K562 (cell line): ENCODE results near the gene SLAIN2. TPM values are rescaled to one million over a fixed set of nuclear protein-coding genes. Genes with fewer than 3 reads are reported as not detected.

Experiments
- ATAC-seq: fragments of 200-7000 bp; cut with Tn5 transposase; 3 replicates; pipeline ENCODE4 v1.9.1; 2020; ENCODE audit warnings: moderate library complexity
- BruUV-seq: library from RNA; stranded (reverse); fragments of 400-500 nt; replicated peaks from 2 replicates; lab custom pipeline; 2021; lab: Mats Ljungman, UMichigan
- CTCF ChIA-PET: fragments of 300-600 bp; formaldehyde crosslinking; extraction: SDS; loops from one replicate; lab custom pipeline; 2021; ENCODE audit warnings: low intra/inter-chr PET ratio; lab: Yijun Ruan, JAX
- POLR2A ChIA-PET: fragments of 300-600, 350-650 bp; sonication (Branson Sonifier 250); formaldehyde crosslinking; extraction: SDS; loops from one replicate; lab custom pipeline; 2021; ENCODE audit warnings: antibody characterized with exemption, inconsistent platforms; lab: Yijun Ruan, JAX
- DNase-seq, 4 experiments: peaks; one replicate each; pipeline versions ENCODE4 v3.0.0 to v3.0.0-alpha.2; 2011 to 2018; ENCODE audit warnings: low spot score in 3 of 4, mixed read lengths in 3 of 4; ENCODE audit errors: extremely low read depth in 1 of 4
- FAIRE-seq: peaks from 2 replicates; lab custom pipeline; 2011; peaks lifted over from hg19 to GRCh38; lab: Jason Lieb, UNC
- H2AFZ ChIP-seq: 2 replicates; pipeline ENCODE4 v1.6.0; 2011; ENCODE audit warnings: low read depth, low read length, control low read depth, inconsistent platforms
- H3K27ac ChIP-seq: fragments of 200-600 bp; 3 replicates; pipeline ENCODE4 v1.8.0; 2011; ENCODE audit warnings: low read depth, mild to moderate bottlenecking, control low read depth, inconsistent platforms, low read length, moderate library complexity, mixed read lengths; ENCODE audit errors: extremely low read depth
- H3K27me3 ChIP-seq, 2 experiments: fragments of 300-600 bp in 1 of 2; 2 replicates in 1 of 2; 3 replicates in 1 of 2; pipeline versions ENCODE4 v1.6.0 to v1.8.0; 2011; ENCODE audit warnings: inconsistent platforms in 2 of 2, low read length in 2 of 2, mild to moderate bottlenecking in 1 of 2, mixed read lengths in 1 of 2, moderate library complexity in 1 of 2; ENCODE audit not compliant: control insufficient read depth in 2 of 2, insufficient read depth in 2 of 2
- H3K36me3 ChIP-seq: fragments of 300-600 bp; 3 replicates; pipeline ENCODE4 v1.8.0; 2011; ENCODE audit warnings: mild to moderate bottlenecking, low read length, inconsistent platforms; ENCODE audit not compliant: control insufficient read depth, insufficient read depth
- H3K4me1 ChIP-seq, 2 experiments: fragments of 200-600 bp in 1 of 2; replicated peaks in 1 of 2; 2 replicates in 1 of 2; 3 replicates in 1 of 2; pipeline versions ENCODE4 v1.5.1 to v1.8.0; 2011; ENCODE audit warnings: inconsistent platforms in 2 of 2, low read length in 2 of 2, mild to moderate bottlenecking in 1 of 2, mixed read lengths in 1 of 2, moderate library complexity in 1 of 2; ENCODE audit not compliant: control insufficient read depth in 2 of 2, insufficient read depth in 2 of 2
- H3K4me2 ChIP-seq: 2 replicates; pipeline ENCODE4 v1.6.1; 2011; ENCODE audit warnings: low read length, control low read depth, inconsistent platforms, mixed read lengths; ENCODE audit not compliant: insufficient read depth
- H3K4me3 ChIP-seq: fragments of 200-600 bp; sonication (generic), shearing (Covaris generic); 2 replicates; pipeline ENCODE4 v1.5.1; 2016; ENCODE audit warnings: control low read depth, inconsistent platforms
- H3K79me2 ChIP-seq: fragments of 200-600 bp; 3 replicates; pipeline ENCODE4 v1.8.0; 2011; ENCODE audit warnings: low read length, inconsistent platforms; ENCODE audit not compliant: control insufficient read depth, insufficient read depth
- H3K9ac ChIP-seq, 2 experiments: 2 replicates each; pipeline versions ENCODE4 v1.6.0 to v1.6.1; 2011; ENCODE audit warnings: low read depth in 2 of 2, low read length in 2 of 2, control low read depth in 1 of 2, inconsistent platforms in 1 of 2, mild to moderate bottlenecking in 1 of 2, mixed read lengths in 1 of 2; ENCODE audit not compliant: insufficient read depth in 1 of 2
- H3K9me1 ChIP-seq: one replicate; pipeline ENCODE4 v1.6.0; 2011; ENCODE audit warnings: inconsistent platforms, mild to moderate bottlenecking, low read length, moderate library complexity; ENCODE audit not compliant: control insufficient read depth, insufficient read depth
- H3K9me3 ChIP-seq: replicated peaks from 2 replicates; pipeline ENCODE4 v1.5.1; 2011; ENCODE audit warnings: low read depth, low read length, inconsistent platforms; ENCODE audit not compliant: control insufficient read depth, insufficient read depth
- H4K20me1 ChIP-seq: replicated peaks from 2 replicates; pipeline ENCODE4 v1.6.1; 2011; ENCODE audit warnings: low read length, inconsistent platforms, mixed read lengths; ENCODE audit not compliant: control insufficient read depth, insufficient read depth
- ASH1L ChIP-seq: fragments of 450-650 bp; IDR thresholded peaks from 2 replicates; pipeline ENCODE4 v1.6.1; 2018; ENCODE audit warnings: borderline replicate concordance, mild to moderate bottlenecking, low read depth; ENCODE audit not compliant: partially characterized antibody
- DACH1 ChIP-seq: fragments of 450-650 bp; IDR thresholded peaks from 2 replicates; pipeline ENCODE4 v1.6.1; 2018; ENCODE audit not compliant: partially characterized antibody
- ESRRB ChIP-seq: fragments of 250-450 bp; sonication (Bioruptor Pico); IDR thresholded peaks from 2 replicates; pipeline ENCODE4 v1.5.0; 2020; ENCODE audit warnings: mild to moderate bottlenecking, moderate library complexity, borderline replicate concordance
- IFI16 ChIP-seq: fragments of 250-450 bp; sonication (Bioruptor Pico); IDR thresholded peaks from 2 replicates; pipeline ENCODE4 v2.1.2; 2022; ENCODE audit warnings: mild to moderate bottlenecking, inconsistent platforms
- KAT2B ChIP-seq: IDR thresholded peaks from one replicate; pipeline ENCODE4 v1.6.1; 2012; ENCODE audit warnings: low read depth, mild to moderate bottlenecking, control low read depth, inconsistent platforms, low read length, moderate library complexity
- MYC ChIP-seq, 2 experiments: fragments of 250-450 bp in 1 of 2; sonication (Bioruptor Pico) in 1 of 2; IDR thresholded peaks; 2 replicates each; pipeline versions ENCODE4 v1.5.1 to v1.6.1; 2012 to 2021; ENCODE audit warnings: low read depth in 2 of 2, borderline replicate concordance in 1 of 2, improper control_type of control experiment in 1 of 2, low read length in 1 of 2, mild to moderate bottlenecking in 1 of 2, moderate library complexity in 1 of 2
- PHTF2 ChIP-seq: fragments of 250-450 bp; sonication (Bioruptor Pico); IDR thresholded peaks from 2 replicates; pipeline ENCODE4 v1.5.0; 2021; ENCODE audit warnings: mild to moderate bottlenecking
- TARDBP ChIP-seq: fragments of 450-650 bp; IDR thresholded peaks from 2 replicates; pipeline ENCODE4 v1.6.1; 2016
- TGIF2 ChIP-seq: sonication (generic); formaldehyde crosslinking; IDR thresholded peaks from 2 replicates; pipeline ENCODE4 v1.8.1; 2022; ENCODE audit warnings: mild to moderate bottlenecking, missing genetic modification reagents, moderate library complexity
- ZNF445 ChIP-seq: fragments of 250-450 bp; sonication (Bioruptor Pico); IDR thresholded peaks from 2 replicates; pipeline ENCODE4 v1.4.0; 2020; ENCODE audit warnings: low read depth, mild to moderate bottlenecking, moderate library complexity
- ZNF740 ChIP-seq, 3 experiments: fragments of 200-800 bp in 1 of 3; sonication (Bioruptor generic) in 1 of 3; sonication (generic) in 1 of 3; formaldehyde crosslinking in 1 of 3; IDR thresholded peaks; 2 replicates each; pipeline versions ENCODE4 v1.6.1 to v1.8.0; 2016 to 2022; ENCODE audit warnings: mild to moderate bottlenecking in 2 of 3, missing compliant biosample characterization in 2 of 3, missing genetic modification characterization in 2 of 3, missing genetic modification reagents in 1 of 3
- ZNF75A ChIP-seq: fragments of 450-650 bp; formaldehyde crosslinking; IDR thresholded peaks from 2 replicates; pipeline ENCODE4 v1.4.0; 2020; ENCODE audit warnings: mild to moderate bottlenecking
- WGBS: fragments of 100-300 bp; shearing (Covaris generic); methylation state at CpG from one replicate; pipeline ENCODE4 v1.1.6; 2016; ENCODE audit warnings: low coverage, mixed read lengths; ENCODE audit not compliant: insufficient coverage; ENCODE audit errors: missing lambda C conversion rate; 5-methylcytosine and 5-hydroxymethylcytosine counted together
- in situ Hi-C: fragments of 300-500 bp; cut with MboI; formaldehyde crosslinking; loops from 4 replicates; pipeline ENCODE4 v1.15.0; 2018; ENCODE audit warnings: inconsistent platforms, mixed read lengths
- intact Hi-C: fragments of 100-400 bp; cut with micrococcal nuclease; formaldehyde crosslinking; loops from 2 replicates; pipeline ENCODE4 v1.14.2; 2022
- polyA plus RNA-seq, 8 experiments: library from polyadenylated mRNA; depleted of rRNA in 4 of 8; stranded (reverse) in 5 of 8; unstranded in 3 of 8; fragments of >200 nt; fragmentation: Nextera tagmentation in 2 of 8; fragmentation: Illumina TruSeq in 1 of 8; extraction: Ambion mirVana in 2 of 8; extraction: Trizol in 1 of 8; gene quantifications; 2 replicates each; pipeline versions ENCODE4 v1.2.1 to v1.2.3, GENCODE V29; 2011 to 2014; ENCODE audit warnings: inconsistent platforms in 1 of 8, missing spikeins in 1 of 8
- total RNA-seq, 7 experiments: library from RNA; depleted of rRNA in 6 of 7; stranded (reverse); fragments of >200 nt in 6 of 7; fragmentation: Illumina TruSeq in 2 of 7; extraction: Trizol in 2 of 7; gene quantifications; 2 replicates each; pipeline versions ENCODE4 v1.2.1 to v1.2.3, GENCODE V29; 2011 to 2021; ENCODE audit warnings: low replicate concordance in 1 of 7
- TF ChIP-seq, protein P1 (sequence below): fragments of 250-450 bp; sonication (Bioruptor Pico); IDR thresholded peaks from 2 replicates; pipeline ENCODE4 v1.5.0; 2020; ENCODE audit warnings: mild to moderate bottlenecking

Gene SLAIN2
- total and polyA plus RNA-seq, 9 of the 15 experiments (the other 6 are each of a cell fraction or from before 2014, with no cell fraction given), result 3.5 to 116 (median 35.0) TPM

- no peak for FAIRE-seq
Observed at GRCh38 chr4:48421101-48421500, 79.8 kb downstream of the SLAIN2 start.

More at GRCh38 chr4:48421101-48421500, 79.8 kb downstream of the SLAIN2 start:
- no peak overlapping the region for H3K27ac ChIP-seq
- peaks cover 32% of the 10 kb centered on the region for H3K36me3 ChIP-seq
- WGBS, result 100% methylated on average over 2 of the region's 2 CpGs
- intact Hi-C loops, result no loop called here
- H3K79me2 ChIP-seq, result no peaks in the 10 kb centered on the region
- CTCF ChIA-PET, result no interaction called here
- no peak for TF ChIP-seq MYC (IDR thresholded peaks at IDR 0.05; ENCODE audit: low read depth, low read length)
- no peak for TF ChIP-seq MYC (CRISPR knock-in tag; IDR thresholded peaks at IDR 0.05; ENCODE audit: borderline replicate concordance, low read depth)
- TF ChIP-seq, protein P1, sequence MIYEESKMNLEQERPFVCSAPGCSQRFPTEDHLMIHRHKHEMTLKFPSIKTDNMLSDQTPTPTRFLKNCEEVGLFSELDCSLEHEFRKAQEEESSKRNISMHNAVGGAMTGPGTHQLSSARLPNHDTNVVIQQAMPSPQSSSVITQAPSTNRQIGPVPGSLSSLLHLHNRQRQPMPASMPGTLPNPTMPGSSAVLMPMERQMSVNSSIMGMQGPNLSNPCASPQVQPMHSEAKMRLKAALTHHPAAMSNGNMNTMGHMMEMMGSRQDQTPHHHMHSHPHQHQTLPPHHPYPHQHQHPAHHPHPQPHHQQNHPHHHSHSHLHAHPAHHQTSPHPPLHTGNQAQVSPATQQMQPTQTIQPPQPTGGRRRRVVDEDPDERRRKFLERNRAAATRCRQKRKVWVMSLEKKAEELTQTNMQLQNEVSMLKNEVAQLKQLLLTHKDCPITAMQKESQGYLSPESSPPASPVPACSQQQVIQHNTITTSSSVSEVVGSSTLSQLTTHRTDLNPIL (CRISPR knock-in tag), result no peak
- no peak for TF ChIP-seq ESRRB
- TF ChIP-seq IFI16 (CRISPR knock-in tag), result no peak
- no peak for TF ChIP-seq PHTF2 (CRISPR knock-in tag)
- no peak for TF ChIP-seq ASH1L
- no peak for TF ChIP-seq DACH1
- no peak for TF ChIP-seq KAT2B
- no peak for TF ChIP-seq ZNF740 (CRISPR knock-in tag; IDR thresholded peaks at IDR 0.05)
- no peak for TF ChIP-seq ZNF740 (tag; IDR thresholded peaks at IDR 0.05)
- TF ChIP-seq ZNF445, result no peak
- TF ChIP-seq TARDBP, result no peak
- TF ChIP-seq ZNF75A (CRISPR knock-in tag), result no peak
- TF ChIP-seq TGIF2 (CRISPR knock-in tag), result no peak
- TF ChIP-seq, all 486 proteins: peak for 0
- no peaks in the 10 kb centered on the region for H4K20me1 ChIP-seq
- POLR2A ChIA-PET, result interaction anchor here (0.6 to 1.5 kb wide), 4 partner anchors 12 to 418 kb away, joined by 3 to 4 read pairs (median 3); no protein-coding TSS in a partner anchor
- H3K9me1 ChIP-seq, result no peaks in the 10 kb centered on the region
- no peak for ATAC-seq
- H3K27me3 ChIP-seq, result no peaks in the 10 kb centered on the region
- in situ Hi-C loops, result no loop called here
- no peak for DNase-seq
- no peak overlapping the region for H3K9ac ChIP-seq
- H3K9me3 ChIP-seq, result no peaks in the 10 kb centered on the region
- H2AFZ ChIP-seq, result no peak overlapping the region
- H3K4me3 ChIP-seq, result no peak overlapping the region
- BruUV-seq, result no TSS peak
- H3K4me1 ChIP-seq, result no peaks in the 10 kb centered on the region; a peak in 1 of 5 replicates
- no peak overlapping the region for H3K4me2 ChIP-seq
